Central memory CD4-positive, alpha-beta T cell (primary cell): ENCODE data around the gene ZNF136.

Experiments used
- DNase-seq: peaks from one replicate; pipeline ENCODE4 v3.0.0; 2022
- total RNA-seq, 3 experiments: gene quantifications; one replicate each; lab custom pipeline; 2026; lab: John Stamatoyannopoulos, UW

The ZNF136 gene
- total RNA-seq: 30.8 to 49.4 (median 48.2) reads per million in 3 experiments

GRCh38 chr19:12162882-12163806 lies at the start of gene ZNF136:
TSS of gene ZNF136 (plus strand) at chr19:12163096. CDS start at chr19:12163204, 108 bp downstream.
- DNase-seq: peak; percentile 90

- no peak for DNase-seq
These were observed 49.8 kb upstream of the ZNF136 start for GRCh38 chr19:12113121-12113520.

- no peak for DNase-seq
These were observed 45.5 kb upstream of the ZNF136 start for GRCh38 chr19:12117201-12117970.

- no peak for DNase-seq
These were observed 36.2 kb upstream of the ZNF136 start for GRCh38 chr19:12126707-12127106.

GRCh38 chr19:12133069-12133468 lies 29.8 kb upstream of the ZNF136 start:
- DNase-seq: no peak

GRCh38 chr19:12137221-12137940 lies 25.5 kb upstream of the ZNF136 start:
- DNase-seq: peak; percentile 27

- no peak for DNase-seq
These were observed 23.6 kb upstream of the ZNF136 start for GRCh38 chr19:12139269-12139668.

GRCh38 chr19:12139885-12140544 lies 22.9 kb upstream of the ZNF136 start, which contains the start of gene ZNF20:
TSS of gene ZNF20 (minus strand) at chr19:12140350. CDS start at chr19:12140182, 168 bp downstream.
- peak; percentile 77 for DNase-seq

- DNase-seq: peak; percentile 74
These were observed 22.1 kb upstream of the ZNF136 start for GRCh38 chr19:12140545-12141404.

GRCh38 chr19:12141405-12141736 lies 21.5 kb upstream of the ZNF136 start:
- no peak for DNase-seq

GRCh38 chr19:12145348-12145747 lies 17.5 kb upstream of the ZNF136 start:
- DNase-seq: no peak

GRCh38 chr19:12155324-12155860 lies 7.5 kb upstream of the ZNF136 start:
- DNase-seq: no peak

GRCh38 chr19:12156223-12157058 lies 6.5 kb upstream of the ZNF136 start, which contains the start of gene ZNF625:
TSS of gene ZNF625 (minus strand) at chr19:12156734. CDS start at chr19:12156558, 176 bp downstream.
- DNase-seq: no peak

- no peak for DNase-seq
These were observed 3.0 kb upstream of the ZNF136 start for GRCh38 chr19:12159773-12160414.

- DNase-seq: no peak
These were observed 399 bp upstream of the ZNF136 start for GRCh38 chr19:12162513-12162881.

GRCh38 chr19:12163826-12164225 lies 930 bp downstream of the ZNF136 start:
- DNase-seq: no peak

GRCh38 chr19:12166626-12167025 lies 3.7 kb downstream of the ZNF136 start:
- DNase-seq: no peak

- no peak for DNase-seq
These were observed 17.5 kb downstream of the ZNF136 start for GRCh38 chr19:12180377-12180776.

- DNase-seq: no peak
These were observed 24.7 kb downstream of the ZNF136 start for GRCh38 chr19:12187625-12188024.
